RCC 7860 (cell line): Measurements from ENCODE around the gene AFF4.

Experiments used
- DNase-seq: peaks from one replicate; pipeline ENCODE4 v3.0.0-alpha.2; 2015; ENCODE audit warnings: low spot score
- FAIRE-seq: peaks from 2 replicates; lab custom pipeline; 2012; peaks lifted over from hg19 to GRCh38; lab: Jason Lieb, UNC

AFF4 gene

DNA sequence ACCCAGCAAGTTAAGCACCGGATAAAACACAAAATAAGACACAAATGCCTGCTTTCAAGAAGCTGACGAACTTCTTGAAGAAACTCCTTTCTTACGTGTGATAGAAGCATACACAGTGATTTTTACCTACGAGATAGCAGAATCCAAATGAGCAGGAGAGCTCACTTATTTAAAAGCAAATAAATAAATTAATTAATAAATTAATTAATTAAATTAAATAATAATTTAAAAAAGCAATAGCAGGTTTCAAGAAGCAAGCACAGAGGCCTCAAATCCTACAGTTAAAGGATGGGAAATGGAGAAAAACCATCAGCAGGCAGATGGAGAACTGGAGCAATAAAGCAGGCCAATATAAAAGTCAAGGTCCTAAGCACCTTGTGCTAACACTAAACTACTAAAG is 72.6 kb downstream of the AFF4 start:
- FAIRE-seq (no peak), DNase-seq (no peak)

DNA sequence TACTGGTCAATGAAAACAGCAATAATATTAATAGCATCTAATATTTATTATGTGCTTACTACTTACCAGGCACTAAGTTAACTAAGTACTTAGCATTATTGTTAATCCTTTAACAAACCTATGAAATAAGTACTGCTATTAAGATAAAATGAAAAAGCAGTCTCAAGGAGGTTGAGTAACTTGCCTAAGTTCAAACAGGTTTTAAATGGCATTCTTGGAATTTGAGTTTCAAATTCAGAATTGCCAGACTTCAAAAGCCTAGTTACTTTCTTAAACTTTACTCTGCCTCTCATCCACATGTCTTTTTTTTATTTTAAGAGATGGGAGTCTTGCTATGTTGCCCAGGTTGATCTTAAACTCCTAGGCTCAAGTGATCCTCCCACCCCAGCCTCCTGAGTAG is 73.9 kb downstream of the AFF4 start:
- FAIRE-seq (no peak), DNase-seq (no peak)

DNA sequence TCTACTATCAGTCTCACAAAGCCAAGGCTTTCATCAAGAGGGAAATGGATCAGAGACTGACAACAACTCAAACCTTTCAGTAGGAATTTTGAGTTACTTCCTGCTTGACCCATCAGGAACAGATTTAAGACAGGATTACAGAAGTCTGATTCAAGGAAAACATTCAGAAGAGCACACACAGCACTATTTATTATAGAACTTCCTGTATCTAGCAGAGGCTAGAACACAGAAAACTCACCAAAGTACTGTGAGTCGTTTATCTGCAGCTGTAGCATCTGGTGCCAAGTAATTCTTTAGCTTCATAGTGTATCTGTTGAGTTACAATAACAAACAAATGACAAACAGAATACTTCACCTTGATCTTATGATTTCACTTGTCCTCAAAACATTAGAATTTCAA is 76.2 kb downstream of the AFF4 start:
- FAIRE-seq = no peak
- DNase-seq = no peak

DNA sequence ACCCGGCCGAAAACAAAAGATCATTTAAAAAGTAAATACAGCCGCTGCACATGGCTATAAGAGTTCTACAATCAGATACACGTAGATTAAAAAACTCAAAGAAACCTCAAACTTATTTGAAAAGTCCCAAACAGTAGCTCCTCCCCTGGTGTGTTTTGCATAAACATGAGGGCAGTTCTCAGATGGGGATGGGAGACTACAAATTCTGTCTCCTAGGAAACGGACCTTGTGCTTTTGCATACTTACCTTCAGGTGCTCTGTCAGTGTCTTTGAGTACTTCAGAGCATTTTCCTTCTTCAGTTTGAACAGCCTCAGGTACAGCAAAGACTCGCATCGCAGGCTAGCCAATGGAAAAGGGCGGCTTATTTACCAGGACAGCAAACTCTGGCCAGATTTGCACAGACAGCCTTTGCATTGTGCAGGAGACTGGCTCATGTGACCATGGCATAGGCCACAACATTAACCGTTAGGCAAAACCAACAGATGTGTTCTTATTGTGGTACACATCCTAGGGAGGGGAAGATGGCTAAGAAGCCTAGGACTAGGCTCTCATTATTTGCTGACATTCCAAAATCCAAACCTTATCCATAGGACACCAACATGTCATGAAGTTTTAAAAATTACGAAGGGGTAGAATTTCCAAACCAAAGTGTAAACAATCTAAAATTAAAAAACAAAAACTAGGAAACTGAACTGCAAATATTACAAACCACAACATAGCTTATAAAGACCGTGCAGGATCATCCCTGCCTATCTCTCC is 77.2 kb downstream of the AFF4 start:
- DNase-seq (no peak), FAIRE-seq (no peak)

DNA sequence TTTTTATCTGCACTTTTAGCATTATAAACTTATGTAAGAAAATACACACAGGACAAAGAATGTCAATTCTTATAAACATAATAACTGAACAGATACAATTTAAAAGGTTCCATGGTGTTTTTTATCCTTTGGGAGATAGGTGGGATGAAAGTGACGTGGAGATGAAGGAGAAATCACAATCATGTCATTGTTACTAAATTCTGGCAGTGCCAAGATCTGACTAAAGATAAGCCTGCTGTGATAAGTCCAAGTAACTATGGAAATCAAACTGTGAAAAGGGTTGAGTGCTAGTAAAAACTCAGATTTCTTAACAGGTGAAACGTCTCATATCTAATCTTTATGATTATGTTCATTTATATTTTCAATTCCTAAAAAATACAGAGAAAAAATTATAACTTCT is 78.9 kb downstream of the AFF4 start:
- DNase-seq (no peak), FAIRE-seq (no peak)

DNA sequence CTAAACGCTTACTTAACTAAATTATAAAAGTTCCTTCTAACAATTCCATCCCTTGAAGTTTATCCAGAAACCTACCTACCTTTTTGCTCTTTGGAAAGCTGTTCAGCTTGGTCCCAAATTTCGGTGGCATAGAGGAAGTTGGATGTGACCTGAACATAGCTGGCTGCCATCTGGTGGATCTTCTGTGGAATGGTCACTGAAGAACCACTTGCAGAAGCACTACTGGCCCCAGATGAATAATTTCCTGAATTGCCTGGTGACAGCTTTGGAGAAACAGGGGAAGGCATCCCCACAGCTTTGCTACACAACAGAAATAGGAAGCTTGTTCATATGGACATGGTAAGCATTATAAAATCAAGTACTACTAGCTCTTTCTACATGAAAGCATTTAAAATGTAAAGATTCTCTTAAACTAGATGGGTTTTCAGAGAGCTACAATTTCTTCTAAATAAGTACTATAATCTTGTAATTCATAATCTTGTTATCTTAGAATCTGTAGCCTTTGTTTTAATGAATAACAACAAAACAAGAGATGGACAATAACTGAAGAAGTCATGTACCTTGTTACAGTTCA is 80.1 kb downstream of the AFF4 start:
- peak; percentile 36 for FAIRE-seq
- peak; percentile 40 for DNase-seq

DNA sequence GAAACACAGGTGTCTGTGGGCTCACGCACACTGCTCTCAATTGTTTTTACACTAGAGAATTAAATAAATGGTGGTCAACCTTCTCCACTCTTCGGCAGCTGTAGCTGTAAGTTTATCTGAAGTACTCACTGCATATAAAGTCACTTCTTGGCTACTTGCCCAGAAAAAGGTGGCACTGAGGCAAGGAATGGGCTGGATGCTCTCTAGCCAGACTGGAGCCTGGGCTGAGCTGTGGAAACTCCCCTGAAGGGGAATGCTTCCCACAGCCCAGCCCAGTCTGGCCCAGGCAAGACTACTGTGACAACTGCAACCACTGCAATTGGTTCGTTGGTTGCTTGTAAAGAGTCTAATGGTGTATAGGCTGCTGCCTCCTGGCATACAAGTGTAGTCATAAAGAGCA is 85.5 kb downstream of the AFF4 start:
- FAIRE-seq (no peak), DNase-seq (peak; percentile 74)

DNA sequence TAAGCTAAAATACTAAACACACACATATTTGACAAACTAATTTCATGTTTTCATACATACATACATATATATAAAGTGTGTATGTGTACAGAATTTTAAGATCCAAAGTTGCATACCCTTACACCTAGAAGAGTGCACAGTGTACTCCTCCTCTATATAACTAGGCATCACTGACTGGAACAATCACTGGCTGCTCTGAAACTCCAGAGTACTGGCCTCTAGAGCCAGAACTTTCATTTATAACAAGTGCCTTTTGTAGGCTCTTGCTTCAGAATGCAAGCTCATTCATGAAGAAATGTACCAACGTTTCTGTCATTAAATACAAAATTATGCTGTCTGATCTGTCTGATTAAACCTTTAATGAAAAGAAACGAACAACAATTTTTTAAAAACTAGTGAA is 86.0 kb downstream of the AFF4 start:
- DNase-seq (no peak), FAIRE-seq (no peak)

DNA sequence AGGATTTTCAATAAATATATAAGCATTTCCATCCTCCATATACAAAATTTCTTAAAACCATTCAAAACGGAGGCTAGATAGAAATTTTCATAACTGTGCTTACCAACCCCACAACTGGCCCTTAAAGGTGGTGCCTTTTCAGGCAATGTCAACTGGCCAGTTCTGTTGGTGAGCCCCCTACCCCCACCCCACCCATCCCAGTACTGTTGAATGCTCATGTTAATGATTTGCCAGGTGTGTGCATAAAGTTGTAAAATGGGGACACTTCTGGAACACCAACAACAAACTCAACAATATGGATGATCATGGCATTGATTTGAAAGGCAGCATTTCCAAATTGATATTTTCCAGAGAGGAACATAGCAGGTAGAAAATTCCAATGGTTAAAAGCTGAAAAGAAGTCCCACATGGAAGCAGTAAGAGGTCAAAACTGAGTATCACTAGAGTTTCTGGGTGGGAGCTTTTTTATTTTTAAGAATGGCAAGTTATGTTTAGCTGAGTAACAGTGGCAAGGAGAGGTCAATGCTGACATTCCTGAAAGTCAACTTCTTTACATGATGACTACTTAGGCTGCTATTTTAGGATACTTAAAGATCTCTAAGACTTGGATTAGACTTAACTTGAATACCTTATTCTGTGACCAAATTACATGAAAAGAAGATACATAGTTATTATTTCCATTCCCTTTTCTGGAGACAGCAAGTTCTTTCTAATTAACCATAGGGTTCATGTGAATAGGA is 87.2 kb downstream of the AFF4 start:
- FAIRE-seq (no peak), DNase-seq (no peak)

DNA sequence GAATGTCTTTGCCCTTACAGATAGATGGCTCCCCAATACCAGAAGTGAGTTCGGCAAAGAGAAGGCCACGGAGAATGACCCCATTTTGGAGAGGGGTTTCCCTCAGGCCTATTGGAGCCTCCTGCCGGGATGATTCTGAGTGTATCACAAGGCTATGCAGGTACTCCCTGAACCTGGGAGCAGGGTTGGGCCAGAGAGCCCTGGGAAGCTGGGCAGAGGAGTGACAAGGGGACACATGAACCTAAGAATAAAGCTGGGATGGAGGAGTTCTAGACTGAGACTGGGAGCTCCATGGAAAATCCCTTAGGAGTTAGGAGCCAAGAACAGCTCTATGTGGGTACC is 89.5 kb downstream of the AFF4 start:
- DNase-seq (no peak), FAIRE-seq (no peak)

DNA sequence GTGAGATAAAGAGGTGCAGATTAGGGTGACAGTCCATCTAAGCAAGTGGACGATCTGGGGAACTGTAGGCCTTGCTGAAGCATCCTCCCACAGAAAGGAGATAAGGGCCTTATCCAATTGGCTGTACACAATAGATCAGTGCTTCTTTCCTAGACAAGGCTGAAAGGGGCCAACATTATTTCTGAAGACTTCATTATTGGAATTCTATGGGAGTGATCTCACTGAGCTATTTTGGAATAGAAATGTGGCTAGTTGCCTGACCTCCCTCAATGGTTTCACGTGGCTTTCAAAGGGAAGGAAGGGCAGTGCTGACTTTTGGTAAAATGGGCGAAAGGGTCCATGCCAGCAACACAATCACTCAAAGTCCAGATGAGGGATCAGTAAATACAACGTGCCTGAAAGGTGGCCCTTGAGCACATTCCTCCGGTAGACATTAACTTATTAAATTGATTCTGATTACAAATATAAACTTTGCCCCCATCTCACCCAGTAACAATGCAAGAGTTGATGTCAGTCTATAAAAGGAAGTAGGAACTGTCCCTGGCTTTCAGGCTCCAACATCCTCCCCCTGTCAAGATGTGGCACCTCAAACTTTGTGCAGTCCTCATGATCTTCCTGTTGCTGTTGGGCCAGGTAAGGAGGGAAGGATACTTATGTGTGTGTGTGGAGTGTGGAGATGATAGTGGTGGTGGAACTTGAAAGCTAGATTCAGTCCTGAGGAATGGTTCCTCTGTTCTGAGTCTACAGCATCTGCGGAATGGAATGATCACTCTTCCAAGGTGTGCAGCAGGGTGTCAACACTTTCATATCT is 90.1 kb downstream of the AFF4 start, which contains the start of gene LEAP2:
Gene LEAP2 (plus strand): TSS at position 550 of the 811 bp plus-strand sequence. CDS start 27 bp downstream, at position 577.
- FAIRE-seq = no peak
- DNase-seq = no peak

DNA sequence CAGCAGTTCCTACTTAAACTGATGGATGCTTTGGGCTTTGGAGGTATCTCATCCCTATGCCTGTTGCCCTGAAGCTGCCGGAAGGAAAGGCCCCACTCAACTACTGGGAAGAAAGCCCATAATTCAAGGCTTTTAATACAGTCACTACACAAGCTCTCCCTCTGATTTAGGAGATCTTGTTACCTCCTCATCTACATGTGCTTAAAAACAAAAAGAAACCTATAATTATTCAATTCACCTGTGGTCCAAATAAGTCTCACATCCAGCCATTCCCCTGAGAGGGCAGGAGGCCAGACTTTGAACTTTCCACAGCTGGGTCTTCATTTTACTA is 90.7 kb downstream of the AFF4 start:
- FAIRE-seq (no peak), DNase-seq (no peak)

DNA sequence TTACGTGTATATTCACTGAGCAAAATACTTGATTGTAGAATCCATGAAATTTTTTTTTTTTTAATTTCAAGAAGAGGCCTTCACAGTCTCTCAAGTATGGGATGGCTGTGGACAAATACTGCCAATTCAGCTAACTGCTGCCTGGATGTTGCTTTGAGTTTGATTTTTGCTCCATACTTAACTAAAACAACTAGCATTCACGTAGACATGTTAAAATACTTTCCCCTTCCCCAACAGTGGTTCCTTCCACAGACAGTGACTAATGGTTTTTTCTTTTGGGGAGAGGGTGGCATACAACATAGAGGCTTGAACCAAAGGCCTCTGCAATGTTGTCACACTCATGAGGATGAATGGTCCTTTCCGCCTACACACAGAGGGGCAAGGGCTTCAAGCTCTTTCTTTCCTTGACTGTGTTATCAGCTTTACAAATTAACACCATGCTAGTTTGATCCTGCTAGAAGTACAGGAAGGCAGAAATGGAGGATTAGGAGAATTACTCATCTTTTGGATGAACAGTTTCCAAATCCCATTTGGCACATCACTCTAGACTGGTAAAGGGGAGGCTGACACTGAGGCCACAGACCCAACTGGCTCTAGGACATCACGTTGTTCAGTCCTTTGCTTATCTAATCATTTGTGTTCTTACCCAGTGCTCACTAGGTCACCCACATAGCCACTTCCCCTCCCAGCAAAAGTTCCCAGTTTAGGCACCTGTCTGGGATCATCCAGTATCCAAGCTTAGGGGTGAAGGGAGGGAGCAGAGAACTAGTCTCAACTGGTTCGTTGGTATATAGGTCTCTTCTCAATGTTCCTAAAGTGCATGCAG is 91.8 kb downstream of the AFF4 start:
- DNase-seq (no peak), FAIRE-seq (no peak)

DNA sequence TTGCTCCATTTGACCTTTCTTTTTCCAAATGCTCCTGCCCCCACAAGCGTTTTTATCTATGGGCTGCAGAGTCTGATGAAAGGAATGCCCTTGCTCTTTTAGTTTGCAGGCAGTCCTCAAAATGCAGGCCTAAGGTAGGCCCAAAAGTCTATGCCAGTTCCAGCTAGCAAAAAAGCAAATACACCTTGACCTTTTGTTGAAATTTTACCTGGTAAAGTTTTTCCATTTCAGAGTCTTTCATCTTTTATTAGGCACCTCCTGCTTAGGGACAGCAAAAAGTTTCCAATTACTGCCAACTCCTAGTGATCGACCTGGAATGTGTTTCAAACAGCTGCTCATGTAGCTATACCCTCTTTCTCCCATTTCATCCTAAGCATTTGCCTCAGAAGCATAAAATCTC is 92.6 kb downstream of the AFF4 start:
- FAIRE-seq = no peak
- DNase-seq = no peak

DNA sequence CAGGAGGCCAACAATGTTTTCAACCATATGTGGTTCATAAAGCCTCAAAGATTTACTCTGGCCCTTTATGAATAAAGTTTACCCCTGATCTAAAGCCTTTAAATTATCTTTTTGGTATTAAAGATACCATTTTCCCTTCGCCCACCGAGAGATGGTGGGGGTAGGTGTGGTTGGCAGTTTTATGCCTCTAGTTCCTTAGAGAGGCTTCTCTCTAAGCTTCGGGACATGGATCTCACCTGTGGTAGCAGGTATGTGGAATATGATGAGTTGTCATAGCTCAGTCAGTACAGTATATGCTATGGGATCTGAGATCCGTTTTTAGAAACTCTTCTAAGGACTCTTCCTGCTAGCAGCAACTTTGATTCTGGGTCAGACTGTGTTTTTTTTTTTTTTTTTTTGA is 94.7 kb downstream of the AFF4 start:
- DNase-seq (no peak), FAIRE-seq (no peak)

DNA sequence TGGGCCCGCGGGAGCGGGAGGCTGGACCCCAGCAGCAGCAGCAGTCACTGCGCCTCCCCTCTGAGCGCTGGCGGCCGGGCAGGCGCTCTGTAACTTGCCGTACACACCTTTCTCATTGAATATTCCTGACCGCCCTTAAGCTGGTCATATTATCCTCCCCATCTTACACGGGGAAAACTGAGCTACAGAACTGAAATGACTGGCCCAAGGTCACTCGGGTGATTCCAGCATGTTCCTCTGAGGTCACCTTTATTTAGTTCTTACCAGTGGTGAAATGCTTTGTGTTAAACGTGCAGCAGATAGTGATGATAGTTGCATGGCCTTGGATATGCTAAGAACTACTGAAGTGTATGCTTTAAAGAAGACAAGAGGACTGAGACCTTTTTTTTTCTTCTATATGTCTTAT is 96.4 kb downstream of the AFF4 start:
- no peak for DNase-seq
- no peak for FAIRE-seq

DNA sequence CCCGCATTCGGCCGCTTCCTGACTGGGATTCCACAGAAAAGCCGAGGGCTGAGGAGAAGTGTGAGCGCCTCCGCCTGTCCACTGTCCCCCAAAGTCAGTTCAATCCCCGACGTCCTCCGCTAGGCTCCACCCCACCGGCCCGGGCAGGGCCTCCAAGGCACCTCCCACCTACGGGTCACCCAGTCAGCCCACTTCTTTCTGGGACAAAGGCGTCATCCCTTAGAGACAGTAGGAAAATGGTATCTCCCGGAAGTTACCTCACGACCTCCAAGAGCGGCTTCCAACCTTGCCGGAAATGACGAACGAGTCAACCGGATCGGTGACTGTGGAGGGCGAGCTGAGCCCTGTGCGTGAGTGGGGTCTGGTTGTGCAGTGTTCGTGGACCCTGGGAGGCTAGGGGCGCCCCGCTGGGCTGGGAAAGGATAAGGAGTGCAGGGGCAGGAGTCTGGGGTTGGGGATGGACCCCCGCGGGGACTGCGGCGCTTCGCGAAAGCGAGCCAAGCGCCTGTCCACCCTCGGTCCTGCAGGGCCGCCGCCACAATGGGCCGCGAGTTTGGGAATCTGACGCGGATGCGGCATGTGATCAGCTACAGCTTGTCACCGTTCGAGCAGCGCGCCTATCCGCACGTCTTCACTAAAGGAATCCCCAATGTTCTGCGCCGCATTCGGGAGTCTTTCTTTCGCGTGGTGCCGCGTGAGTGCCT is 96.9 kb downstream of the AFF4 start, which contains the start of the genes GDF9 and UQCRQ:
Gene GDF9 (minus strand): TSS at position 128 of the 704 bp plus-strand sequence. CDS start 1,936 bp downstream, outside the sequence.
Gene UQCRQ (plus strand): TSS at position 301 of the 704 bp plus-strand sequence. CDS start 240 bp downstream, at position 541.
- FAIRE-seq = peak; percentile 86
- DNase-seq = peak; percentile 97

DNA sequence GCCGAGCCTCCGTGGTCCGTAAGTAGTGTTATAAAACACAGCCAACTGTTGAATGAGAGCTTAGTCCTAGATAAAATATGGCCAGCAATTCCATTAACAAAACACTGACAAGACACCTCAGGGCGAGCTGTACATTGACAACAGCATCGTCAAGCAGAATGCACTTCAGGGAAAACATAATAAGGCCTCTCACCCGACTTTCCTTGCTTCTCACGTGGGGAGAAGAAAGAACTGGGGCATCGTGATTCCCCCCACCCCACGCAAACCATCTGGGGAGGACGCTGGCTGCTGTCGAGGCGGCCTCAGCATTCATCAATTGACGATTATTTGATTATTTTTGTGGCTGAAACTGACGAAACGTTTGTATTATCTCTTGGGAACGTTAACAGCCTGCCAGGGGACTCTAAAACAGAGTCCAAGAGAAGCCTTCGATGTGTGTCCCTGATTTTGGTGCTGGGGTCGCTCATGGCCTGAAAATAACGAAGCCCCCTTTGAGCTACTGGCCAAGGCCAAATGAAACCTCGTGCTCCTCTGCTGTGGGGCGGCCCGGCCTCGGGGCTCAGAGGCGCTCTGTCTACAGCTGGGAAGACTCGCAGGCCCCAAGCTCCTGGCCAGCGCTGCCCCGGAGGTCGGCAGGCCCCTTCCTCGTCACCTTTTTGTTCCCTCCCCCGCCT is 97.6 kb downstream of the AFF4 start:
- no peak for FAIRE-seq
- no peak for DNase-seq

DNA sequence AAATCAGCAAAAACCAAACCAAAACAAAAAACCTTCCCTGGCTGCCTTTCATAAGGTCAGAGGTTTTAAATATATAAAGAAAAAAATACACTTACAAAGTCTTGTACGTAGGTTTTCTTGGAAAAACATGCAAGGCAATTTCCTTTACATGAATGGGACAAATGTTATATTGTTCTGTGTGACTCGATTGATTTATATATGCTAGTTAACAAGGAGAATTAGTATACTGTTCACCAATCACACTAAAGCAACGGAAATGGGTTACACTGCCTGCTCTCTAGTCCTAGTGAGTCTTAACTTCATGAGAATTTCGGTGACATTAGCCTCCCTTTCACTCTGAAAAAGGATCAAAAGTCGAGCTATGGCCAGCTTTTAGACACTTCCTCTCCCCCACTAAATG is 102.7 kb downstream of the AFF4 start:
- FAIRE-seq (no peak), DNase-seq (no peak)
